HEK293 (cell line): ENCODE results near the gene SLAMF7.

ENCODE experiments used
- MEIS1 ChIP-seq: sonication (generic); formaldehyde crosslinking; IDR thresholded peaks from 2 replicates; pipeline ENCODE4 v1.8.1; 2022; ENCODE audit warnings: missing genetic modification reagents, mild to moderate bottlenecking, borderline replicate concordance
- ZNF184 ChIP-seq: fragments of 450-650 bp; IDR thresholded peaks from 2 replicates; pipeline ENCODE4 v1.5.1; 2018; ENCODE audit warnings: missing biosample characterization, mild to moderate bottlenecking, missing genetic modification characterization
- ZNF561 ChIP-seq: fragments of 450-650 bp; IDR thresholded peaks from 2 replicates; pipeline ENCODE4 v1.5.1; 2018; ENCODE audit warnings: missing biosample characterization, missing genetic modification characterization, borderline replicate concordance
- TF ChIP-seq, protein P1 (sequence below): sonication (generic); formaldehyde crosslinking; IDR thresholded peaks from 2 replicates; pipeline ENCODE4 v1.8.1; 2022; ENCODE audit warnings: mild to moderate bottlenecking, moderate library complexity, missing genetic modification reagents
- TF ChIP-seq, protein P2 (sequence below): fragments of 450-650 bp; formaldehyde crosslinking; IDR thresholded peaks from 2 replicates; pipeline ENCODE4 v1.5.1; 2016; ENCODE audit warnings: missing biosample characterization, missing genetic modification characterization

DNA sequence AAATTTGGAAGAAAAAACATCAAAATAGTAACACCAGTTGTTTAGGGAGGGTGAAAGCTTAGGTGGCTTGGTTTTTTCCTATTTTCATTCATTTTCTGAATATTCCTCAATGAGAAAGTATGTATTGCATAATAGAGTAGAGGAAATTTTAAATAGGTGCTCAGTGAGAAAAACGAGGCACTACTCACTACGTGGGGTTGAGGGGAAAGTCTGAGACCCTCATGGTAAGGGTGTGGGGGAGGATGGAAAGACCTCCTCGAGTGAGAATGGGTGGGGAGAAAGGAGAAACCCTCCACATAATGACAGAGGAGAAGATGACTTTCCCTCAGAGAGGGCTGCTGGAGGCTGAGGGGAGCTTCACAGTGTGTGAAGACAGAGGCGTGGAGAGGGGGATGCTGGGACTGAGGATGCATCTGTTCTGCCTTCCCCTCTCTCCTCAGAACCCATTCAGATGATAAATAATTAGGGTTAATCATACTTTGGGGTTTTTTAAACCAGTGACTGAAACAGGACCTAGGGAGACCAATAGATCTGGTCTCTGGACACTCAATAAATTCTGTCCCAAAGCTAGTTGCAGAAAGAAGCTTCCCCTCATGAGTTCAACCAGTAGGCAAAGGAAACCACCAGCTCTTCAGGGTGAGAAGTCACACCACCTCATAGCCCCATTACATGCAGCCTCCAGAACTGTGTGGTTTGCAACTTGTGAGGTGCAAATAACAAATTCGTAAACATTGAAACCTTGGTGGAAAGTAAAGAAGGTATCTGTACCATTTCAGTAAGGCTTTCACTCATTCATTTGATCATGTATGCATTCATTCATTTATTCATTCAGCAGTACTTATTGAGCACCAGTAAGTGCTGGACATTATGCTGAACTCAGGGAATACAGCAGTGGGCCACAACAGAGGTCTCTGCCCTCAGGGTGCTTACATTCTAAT is 17.1 kb downstream of the SLAMF7 start:
- TF ChIP-seq MEIS1: no peak
- TF ChIP-seq ZNF184 (tag by site-specific recombination): no peak
- TF ChIP-seq, protein P1, sequence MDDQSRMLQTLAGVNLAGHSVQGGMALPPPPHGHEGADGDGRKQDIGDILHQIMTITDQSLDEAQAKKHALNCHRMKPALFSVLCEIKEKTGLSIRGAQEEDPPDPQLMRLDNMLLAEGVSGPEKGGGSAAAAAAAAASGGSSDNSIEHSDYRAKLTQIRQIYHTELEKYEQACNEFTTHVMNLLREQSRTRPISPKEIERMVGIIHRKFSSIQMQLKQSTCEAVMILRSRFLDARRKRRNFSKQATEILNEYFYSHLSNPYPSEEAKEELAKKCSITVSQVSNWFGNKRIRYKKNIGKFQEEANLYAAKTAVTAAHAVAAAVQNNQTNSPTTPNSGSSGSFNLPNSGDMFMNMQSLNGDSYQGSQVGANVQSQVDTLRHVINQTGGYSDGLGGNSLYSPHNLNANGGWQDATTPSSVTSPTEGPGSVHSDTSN: no peak
- TF ChIP-seq ZNF561 (tag by site-specific recombination): no peak
- TF ChIP-seq, protein P2, sequence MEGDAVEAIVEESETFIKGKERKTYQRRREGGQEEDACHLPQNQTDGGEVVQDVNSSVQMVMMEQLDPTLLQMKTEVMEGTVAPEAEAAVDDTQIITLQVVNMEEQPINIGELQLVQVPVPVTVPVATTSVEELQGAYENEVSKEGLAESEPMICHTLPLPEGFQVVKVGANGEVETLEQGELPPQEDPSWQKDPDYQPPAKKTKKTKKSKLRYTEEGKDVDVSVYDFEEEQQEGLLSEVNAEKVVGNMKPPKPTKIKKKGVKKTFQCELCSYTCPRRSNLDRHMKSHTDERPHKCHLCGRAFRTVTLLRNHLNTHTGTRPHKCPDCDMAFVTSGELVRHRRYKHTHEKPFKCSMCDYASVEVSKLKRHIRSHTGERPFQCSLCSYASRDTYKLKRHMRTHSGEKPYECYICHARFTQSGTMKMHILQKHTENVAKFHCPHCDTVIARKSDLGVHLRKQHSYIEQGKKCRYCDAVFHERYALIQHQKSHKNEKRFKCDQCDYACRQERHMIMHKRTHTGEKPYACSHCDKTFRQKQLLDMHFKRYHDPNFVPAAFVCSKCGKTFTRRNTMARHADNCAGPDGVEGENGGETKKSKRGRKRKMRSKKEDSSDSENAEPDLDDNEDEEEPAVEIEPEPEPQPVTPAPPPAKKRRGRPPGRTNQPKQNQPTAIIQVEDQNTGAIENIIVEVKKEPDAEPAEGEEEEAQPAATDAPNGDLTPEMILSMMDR: no peak
